Mammary epithelial cell (primary cell): ENCODE measurements around the gene CYP4F22.

Source experiments
- EZH2 ChIP-seq: IDR thresholded peaks from 2 replicates; pipeline ENCODE4 v1.6.1; 2012; ENCODE audit warnings: low read length, inconsistent platforms, borderline replicate concordance
- TF ChIP-seq, protein P1 (sequence below), 2 donors: IDR thresholded peaks in 1 of 2; conservative IDR thresholded peaks in 1 of 2; 2 replicates each; pipeline ENCODE4 v1.5.1; 2011 to 2012; ENCODE audit warnings: inconsistent platforms in 2 of 2, low read length in 2 of 2, mild to moderate bottlenecking in 2 of 2, control low read depth in 1 of 2, low read depth in 1 of 2; ENCODE audit not compliant: insufficient read depth in 1 of 2; ENCODE audit errors: extremely low read depth in 1 of 2

DNA sequence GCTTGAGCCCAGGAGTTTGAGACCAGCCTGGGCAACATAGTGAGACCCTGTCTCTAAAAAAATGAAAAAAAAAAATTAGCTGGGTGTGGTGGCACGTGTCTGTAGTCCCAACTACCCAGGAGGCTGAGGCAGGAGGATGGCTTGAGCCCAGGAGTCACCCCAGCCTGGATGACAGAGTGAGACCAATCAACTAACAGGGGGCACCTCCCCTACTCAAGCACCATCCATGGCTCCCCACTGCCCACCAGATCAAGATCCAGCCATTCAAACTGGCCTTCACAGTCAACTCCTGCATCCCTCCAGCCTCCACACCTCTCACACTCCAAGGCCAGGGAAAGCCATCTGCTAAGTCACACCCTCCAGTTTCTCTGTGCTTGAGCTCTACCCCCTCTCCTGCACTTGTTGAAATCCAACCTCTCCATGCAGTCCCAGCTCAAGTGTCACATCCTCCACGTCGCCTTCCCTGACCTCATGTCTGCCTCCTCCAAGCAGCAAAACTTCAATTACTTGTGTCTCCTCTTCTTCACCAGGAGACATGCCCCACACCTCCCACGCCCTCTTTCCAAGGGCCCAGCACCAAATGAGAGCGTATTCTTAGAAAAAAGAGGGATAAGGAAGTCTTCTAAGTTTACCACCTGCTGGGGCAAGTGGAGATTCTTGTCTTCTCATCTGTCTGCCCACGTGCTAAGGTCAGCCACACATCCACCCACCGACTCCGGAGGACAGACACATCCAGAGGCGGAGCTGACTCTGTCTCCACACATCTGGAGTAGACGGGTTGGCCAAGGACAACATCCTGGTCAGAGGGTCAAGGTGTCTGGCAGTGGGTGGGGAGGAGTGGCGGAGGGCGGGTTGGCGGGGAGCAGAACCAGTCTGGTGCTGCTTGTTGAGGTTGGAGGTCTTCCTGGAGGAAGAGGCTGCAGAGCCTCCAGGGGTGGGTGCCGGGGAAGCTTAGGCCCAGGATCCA is 974 bp upstream of the CYP4F22 start:
- TF ChIP-seq, protein P1, sequence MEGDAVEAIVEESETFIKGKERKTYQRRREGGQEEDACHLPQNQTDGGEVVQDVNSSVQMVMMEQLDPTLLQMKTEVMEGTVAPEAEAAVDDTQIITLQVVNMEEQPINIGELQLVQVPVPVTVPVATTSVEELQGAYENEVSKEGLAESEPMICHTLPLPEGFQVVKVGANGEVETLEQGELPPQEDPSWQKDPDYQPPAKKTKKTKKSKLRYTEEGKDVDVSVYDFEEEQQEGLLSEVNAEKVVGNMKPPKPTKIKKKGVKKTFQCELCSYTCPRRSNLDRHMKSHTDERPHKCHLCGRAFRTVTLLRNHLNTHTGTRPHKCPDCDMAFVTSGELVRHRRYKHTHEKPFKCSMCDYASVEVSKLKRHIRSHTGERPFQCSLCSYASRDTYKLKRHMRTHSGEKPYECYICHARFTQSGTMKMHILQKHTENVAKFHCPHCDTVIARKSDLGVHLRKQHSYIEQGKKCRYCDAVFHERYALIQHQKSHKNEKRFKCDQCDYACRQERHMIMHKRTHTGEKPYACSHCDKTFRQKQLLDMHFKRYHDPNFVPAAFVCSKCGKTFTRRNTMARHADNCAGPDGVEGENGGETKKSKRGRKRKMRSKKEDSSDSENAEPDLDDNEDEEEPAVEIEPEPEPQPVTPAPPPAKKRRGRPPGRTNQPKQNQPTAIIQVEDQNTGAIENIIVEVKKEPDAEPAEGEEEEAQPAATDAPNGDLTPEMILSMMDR (conservative IDR thresholded peaks at IDR 0.05 in 1 of 2, IDR thresholded peaks at IDR 0.05 in 1 of 2; ENCODE audit: extremely low read depth in 1 of 2, insufficient read depth in 1 of 2, low read depth in 1 of 2, low read length in 2 of 2): no peak
- TF ChIP-seq EZH2: no peak
